Stimulated activated CD4-positive, alpha-beta T cell treated with anti-CD3 and anti-CD28 coated beads, Interleukin-1b, Interleukin-23, amount 100 ng/mL, for 24 hours (primary cell): ENCODE data around the gene KMT5B.

ENCODE experiments used
- DNase-seq, 4 experiments: peaks; one replicate each; pipeline ENCODE4 v3.0.0-alpha.2; 2020; ENCODE audit warnings: low read depth in 4 of 4, low spot score in 1 of 4

The KMT5B gene

DNA sequence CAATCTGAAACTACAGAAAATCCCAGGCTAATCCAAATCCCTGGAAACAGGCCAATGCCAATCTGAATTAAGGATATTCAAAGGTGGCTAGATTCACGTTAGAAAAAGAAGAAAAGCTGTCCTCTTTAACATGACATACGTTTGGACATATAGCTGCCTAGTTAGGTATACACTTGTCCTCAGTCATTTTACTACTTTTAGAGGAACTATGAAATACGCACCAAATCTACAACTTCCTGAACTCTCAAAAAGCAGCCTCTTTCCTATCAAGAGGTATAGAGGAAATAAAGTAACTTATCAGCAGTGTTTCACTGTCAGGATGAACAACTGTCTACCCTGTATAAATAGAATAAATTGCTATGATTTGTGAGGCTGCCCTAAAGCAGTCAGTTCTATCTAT, 24.0 kb downstream of the KMT5B start:
- DNase-seq: no peak

DNA sequence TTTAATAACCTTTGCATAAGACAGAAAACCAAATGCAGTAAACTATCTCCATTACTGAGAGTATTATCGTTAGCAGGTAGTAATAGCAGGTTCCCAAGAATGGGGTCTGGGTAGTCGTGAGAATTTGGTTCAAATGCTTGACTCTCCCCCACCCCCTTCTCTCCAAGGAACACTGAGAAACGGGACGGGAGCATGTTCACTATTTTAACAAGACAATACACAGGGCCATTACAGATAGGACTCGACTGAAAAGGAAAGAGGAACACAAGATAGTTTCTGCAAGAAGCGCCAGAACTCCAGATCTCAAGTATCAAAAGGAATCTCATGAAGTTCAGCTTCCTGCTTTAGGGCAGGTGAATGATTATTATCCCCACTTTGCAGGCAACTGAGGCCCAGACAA, 27.0 kb downstream of the KMT5B start:
- no peak for DNase-seq

DNA sequence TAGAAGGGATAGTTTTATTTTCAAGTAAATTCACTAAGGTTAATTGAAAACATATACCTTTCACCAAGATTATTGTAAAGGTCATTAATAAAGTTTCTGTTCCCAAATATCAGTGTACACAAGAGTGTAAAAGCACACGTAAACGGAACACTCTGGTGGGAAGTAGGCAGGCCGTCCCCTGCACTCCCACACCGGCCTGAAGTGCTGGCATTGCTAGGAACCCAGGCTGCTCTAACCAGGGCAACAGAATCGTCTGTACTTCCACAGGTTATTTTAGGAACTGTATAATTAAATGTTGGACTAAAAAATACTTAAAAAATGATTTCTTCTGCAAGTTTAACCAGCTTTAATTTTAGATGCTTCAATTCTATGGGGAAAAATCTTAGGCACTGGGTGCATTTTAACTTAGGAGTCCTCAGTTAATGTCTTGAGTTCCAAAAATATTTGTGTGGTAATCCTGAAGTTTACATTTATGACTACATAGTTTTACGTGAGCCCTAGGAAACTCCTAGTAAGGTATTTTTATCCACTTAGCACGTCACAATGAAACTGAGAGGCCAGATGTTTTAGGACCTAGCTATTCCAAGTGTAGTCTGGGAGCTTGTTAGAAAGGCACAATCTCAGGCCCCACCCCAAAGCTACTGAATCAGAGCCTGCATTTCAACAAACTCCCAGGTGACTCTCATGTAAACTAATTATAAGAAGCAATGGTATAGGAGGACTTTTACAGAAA, 31.2 kb downstream of the KMT5B start:
- no peak for DNase-seq

DNA sequence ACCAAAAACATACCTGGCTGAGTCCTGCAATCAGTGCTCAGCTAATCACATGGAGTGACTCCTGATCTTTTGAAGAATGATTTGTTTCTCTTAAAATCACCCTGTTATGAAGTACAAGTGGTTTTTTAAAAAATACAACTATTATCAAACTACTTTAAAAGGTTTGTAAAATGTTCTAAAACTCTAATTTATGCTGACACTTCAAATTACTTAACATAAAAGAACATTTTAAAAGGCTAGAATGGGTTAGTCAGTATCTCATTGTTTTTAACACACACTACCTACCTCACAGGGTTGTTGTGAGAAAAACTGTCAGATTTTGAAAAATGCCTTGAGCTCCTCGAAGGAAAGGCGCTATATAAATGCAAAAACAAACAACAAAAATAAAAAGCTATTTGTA, 33.2 kb downstream of the KMT5B start:
- no peak for DNase-seq

DNA sequence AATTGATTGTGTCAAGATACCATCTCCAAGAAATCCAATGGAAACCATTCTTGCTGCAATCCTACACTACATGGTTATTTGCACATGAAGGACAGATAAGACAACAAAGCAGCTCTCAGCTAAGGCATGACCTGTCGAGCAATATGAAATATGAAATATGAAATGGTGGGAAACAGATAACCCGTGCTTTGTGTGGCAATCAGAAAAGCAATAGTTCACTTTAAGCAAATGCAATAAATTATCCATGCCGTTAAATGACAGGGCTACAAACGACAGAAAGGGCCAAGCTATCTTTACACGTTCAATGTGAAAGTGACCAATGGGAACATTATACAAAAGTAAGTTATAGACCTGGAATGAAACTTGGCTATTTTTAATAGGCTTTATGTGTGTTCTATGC, 35.2 kb downstream of the KMT5B start:
- DNase-seq: no peak

DNA sequence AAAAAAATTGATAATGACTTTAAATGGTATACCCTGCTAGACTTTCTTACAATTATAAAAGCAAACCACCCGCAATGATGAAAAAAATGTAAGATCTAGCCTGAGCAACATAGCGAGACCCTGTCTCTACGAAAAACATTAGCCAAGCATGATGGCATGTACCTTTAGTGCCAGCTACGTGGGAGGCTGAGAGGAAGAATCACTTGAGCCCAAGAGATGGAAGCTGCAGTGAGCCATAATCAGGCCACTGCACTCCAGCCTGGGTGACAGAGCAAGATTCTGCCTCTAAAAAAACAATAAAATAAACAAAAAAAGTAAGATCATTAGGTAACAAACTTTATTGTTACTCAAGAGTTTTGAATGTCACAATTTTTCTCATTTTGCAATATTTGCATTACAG, 39.2 kb downstream of the KMT5B start:
- DNase-seq: no peak

DNA sequence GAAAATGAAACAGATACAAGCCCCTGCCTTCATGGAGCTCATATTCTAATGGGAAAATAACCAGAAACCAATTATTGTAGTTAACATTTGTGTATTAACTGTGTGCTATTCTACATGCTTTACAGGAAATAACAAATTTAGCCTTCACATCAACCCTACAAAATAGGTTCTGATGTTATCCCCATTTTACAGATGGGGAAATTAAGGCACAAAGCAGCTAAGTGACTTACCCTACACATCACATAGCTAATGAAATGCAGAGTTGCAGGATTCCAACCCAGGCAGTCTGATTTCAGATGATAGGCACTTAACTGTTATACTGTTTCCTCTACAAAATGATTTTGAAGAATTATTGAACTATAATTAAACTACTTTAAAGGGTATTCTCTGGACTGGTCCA, 43.7 kb downstream of the KMT5B start:
- DNase-seq: no peak

DNA sequence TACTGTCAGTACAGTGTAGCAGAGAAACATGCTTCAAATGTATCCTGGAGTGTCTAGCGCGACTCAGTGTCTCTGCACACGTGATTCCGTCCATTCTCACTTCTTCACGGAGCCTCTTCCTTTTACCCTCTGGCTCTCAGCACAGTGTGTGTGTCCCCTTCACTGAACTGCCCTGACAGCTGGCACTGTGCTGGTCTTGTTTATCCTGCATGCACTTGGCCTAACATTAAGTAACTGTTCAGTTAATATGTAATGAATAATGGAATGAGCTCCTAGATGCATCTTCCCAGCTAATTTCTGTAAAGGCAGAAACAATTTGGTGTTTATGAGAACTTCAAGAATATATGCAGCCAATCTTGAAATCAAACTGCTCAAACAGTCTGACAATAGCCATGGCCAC, 44.4 kb downstream of the KMT5B start:
- DNase-seq: no peak

DNA sequence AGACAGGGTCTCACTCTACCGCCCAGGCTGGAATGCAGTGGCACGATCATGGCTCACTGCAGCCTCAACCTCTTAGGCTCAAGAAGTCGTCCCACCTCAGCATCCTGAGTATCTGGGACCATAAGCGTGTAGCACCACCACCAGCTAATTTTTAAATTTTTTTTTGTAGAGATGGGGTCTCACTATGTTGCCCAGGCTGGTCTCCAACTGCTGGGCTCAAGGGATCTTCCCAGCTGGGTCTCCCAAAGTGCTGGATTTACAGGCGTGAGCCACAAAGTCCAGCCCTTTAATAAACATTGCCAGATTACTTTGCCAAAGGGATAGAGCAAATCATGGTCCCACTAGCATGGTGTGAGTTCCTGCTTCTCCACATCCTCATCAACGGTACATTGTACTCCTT, 45.6 kb downstream of the KMT5B start:
- no peak for DNase-seq

DNA sequence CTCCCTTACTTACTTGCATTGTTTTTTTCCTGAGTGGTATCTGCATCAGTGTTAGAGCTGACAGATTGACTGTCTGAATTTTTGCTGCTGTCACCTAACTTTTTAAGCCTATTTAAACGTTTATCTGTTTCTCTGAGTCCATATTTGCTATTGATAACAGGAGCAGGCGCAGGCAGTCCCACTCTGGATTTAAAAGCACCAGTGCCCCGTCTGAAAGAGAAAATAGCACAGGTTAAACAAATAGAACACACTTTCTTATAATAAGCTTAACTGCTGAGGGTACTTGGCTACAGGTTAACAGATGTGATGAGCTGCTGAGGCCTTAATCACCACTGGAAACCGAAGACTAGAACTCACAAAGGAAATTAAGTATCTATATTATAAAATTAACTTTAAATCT, 46.1 kb downstream of the KMT5B start:
- DNase-seq: no peak

DNA sequence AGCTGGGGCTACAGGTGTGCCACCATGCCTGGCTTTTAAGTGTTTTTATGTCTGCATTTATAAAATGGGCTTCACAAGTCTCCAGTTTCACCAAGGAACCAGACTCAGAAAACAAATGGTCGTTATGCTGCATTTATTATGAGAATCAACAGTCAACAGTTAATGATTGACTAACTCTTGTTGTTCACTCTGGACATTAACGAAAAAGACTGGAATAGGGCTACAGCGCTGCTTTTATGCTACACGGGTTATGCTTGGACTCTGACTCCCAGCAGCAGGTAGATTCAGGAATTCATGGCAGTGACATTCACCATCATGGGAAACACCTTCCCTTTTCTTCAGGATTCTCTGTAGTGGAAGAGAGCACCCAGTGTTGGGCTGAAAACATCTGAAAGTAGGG, 47.5 kb downstream of the KMT5B start:
- DNase-seq: no peak

DNA sequence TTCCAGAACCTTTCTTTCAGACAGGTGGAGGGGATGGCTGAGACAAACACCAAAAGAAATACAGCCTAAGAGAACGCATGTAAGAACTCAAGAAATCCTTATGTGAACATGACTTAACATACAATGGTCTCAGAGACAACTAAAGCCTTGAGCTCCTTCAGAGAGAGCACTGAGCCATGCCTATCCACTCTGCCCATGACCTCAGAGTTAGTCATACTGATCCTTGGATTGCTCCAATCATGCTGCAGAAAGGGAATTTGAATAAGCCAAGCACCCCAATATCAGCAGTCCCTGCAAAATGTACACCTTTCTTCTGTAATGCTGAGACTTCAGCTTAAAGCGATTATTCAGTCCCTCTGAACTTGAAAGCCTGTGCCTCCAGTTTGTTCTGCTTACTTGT, 48.7 kb downstream of the KMT5B start:
- DNase-seq: no peak

DNA sequence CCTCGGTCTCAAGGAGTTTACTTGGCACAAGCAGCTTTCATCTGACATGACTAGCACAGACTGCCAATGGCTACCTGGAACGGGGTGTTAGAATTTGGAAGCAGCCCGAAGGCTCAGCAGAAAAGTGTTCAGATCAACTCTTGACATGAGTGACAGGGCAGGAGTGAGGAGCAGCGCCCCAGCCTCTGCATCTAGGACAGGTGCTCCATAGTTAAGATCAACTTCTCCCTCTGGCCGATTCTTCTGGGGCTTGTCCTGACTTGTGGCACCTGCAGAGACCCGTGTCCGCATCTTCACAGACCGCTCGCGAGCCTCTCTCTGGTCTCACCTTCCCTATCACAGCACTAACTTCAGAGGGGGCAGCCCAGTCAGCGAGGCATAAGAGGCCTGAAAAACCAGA, 49.4 kb downstream of the KMT5B start:
- DNase-seq: no peak

DNA sequence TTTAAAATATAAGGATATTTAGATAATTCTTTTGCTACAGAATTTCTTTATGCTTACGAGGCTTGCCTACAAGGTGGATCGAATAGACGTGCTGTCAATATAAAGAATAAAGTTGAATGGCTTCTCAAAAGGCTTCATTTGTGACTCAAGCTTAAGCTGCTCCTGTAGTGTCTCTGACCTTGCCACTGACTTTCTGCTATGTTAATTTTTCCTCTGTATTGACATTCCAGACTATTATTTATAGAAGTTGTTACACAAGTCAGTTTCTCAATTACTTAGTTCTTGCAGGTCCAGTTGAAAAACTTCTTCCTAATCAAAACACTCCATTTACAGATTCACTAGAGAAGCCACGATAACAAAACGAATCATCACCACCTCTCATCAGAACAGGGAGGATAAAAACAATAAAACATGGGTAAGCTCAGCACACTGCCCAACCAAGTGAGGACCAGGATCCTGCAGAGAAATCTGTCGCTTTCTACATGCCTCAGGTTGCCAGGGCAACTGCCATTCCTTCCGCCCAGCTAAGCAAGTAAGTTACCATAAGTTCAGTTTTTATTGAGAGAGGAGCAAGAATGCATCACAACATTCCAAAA, 52.9 kb downstream of the KMT5B start:
- no peak for DNase-seq

DNA sequence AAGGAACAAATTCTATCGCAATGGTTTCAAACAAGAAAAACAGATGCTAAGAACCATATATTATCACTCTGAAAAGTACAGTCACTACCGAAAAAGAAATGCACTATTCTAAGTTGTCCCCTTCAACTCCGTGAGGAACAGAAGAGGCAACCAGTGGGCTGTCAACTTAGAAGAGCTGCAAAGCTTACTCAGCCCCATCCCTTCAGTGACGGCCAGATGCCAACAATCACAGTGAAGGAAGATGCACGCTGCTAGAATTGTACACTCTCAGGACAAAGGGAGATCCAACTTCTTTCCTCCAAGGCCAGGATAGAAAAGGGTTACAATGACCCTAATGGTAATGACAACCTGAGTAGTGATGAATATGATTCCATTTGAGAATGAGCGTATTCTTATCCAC, 53.4 kb downstream of the KMT5B start:
- DNase-seq: no peak

DNA sequence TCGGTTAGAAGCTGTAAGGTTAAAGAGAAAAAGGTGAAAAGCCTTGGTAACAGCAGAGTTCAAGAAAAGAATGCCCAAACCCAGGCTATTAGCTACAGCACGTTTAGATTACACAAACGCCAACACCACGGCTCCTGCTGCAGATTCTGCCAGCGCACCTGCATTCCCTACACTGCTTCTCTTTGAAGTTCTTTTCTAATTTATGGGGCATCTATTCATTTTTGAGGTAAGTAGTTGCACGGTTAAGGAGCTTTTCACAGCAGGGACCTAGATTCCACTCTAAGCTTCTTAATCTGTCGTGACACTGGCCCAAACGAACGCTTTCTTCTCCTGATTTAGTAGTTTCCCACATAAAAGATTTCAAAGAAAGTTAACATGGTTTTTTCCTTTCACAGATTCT, 53.9 kb downstream of the KMT5B start:
- DNase-seq: no peak

DNA sequence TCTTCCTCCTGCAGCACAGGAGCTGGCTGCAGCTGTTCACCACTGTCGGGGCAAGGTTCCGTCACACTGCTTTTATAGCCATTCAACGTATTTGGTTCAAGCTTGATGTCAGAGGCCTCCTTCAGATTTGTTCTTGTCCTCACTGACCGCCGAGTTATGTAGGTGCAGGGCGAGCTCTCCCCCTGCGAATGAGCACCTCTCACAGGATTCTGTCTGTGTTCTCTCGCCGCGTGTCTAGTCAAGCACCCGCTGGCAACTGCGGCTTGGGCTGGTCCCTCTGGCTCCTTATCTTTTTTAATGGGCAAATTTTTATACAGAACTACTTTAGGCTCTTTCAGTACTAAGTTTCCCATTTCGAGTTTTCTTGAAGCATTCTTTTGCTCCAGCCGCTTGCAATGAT, 54.5 kb downstream of the KMT5B start:
- no peak for DNase-seq

DNA sequence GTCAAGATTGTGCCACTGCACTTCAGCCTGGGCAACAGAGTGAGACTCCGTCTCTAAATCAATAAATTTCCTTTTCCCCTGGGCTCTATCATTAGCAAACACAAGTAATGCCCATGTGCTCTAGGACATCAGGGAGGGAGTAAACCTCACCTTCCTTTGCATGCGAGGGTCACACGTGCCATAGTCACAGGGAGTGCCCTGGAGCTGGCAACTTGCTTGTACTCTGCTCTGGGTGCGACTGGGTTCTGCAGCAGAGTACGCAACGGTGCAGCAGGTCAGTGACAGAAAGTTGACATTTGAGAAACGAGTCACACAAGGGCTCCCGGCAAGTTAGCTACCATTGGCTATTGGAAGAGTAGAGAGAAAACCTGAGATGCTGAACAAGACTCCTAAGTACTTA, 59.4 kb downstream of the KMT5B start:
- DNase-seq: no peak

DNA sequence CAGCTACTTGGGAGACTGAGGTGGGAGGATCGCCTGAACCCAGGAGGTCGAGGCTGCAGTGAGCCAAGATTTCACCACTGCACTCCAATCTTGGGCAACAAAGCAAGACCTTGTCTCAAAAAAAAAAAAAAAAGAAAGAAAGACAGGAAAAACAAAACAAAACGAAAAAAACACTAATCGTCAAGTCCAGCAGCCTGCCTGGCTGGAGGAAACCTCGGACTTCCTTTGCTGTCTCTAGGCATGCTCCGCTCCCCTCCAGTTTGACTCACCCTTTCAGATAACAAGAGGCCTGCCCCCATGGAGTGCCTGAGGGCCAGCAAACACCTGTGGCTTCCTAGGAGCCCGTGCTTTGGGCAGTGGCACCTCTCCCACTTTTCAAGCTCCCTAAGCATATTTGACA, 63.1 kb downstream of the KMT5B start:
- no peak for DNase-seq

DNA sequence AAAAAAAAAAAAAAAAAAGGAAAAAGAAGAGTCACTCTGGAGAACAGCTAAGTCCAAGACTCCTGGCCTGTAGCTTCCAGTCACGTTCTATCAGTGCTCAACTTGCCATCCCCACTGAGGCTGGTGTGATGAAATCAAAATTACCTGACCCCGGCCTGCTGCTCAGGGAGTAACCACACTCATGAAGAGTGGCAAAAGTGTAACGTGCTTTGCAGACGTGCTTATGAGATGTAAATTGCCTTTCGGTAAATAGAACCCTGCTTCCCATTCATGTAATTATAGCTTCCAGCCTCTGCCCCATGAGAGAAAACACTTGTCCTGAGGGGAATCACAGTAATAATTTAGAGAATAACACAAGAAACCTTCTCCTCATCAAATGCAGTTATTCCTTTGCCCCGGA, 63.7 kb downstream of the KMT5B start:
- no peak for DNase-seq

DNA sequence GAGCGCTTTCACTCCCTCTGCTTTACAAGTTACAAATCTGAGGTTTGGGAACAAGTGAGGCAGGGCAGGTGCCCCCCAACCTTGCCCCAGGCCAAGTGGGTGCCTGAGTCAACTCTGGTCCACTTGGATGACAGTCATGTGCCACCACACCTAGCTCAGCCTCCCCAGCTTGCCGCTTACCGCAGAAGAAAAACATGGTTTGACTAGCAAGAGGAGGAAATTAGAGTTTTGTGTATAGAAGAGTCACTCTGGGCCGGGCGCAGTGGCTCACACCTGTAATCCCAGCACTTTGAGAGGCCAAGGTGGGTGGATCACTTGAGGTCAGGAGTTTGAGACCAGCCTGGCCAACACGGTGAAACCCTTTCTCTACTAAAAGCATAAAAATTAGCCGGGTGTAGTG, 64.2 kb downstream of the KMT5B start:
- no peak for DNase-seq

DNA sequence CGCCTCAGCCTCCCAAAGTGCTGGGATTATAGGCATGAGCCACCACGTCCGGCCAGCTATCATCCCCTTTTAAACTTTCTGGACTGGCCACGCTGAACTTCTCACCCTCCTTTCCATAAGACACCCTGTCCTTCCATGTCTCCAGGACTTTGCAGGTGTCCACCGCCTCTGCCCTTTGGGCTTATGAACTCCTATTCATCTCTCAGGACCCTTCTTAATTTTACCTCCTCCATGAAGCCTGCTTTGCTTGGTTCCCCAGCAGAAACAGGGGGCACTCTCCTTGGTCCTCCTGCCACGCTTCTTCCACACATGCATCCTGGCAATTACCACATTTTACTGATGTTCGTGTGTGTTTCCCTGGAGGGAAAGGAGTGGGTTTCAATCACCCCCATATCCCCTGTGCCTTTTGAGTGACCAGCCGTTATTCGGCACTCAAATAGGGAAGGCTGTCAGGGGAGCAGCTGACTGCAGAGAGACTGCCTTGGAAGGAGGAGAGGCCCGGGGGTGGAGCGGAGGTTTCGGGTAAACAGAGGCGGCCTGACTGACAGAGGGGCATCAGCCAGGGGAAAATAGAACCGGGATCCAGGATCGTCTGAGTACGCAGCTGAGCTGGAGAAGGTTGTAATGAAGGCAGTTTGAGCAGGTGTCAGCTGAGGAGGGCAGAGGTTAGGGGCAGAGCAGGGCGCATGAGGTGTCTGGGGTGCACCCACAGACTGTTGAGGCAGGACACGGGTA, 64.9 kb downstream of the KMT5B start:
- no peak for DNase-seq
